HFF-Myc (cell line): ENCODE data around the gene STEEP1.
"Not testable (repeated sequence)": the region's sequence is repeated elsewhere in the genome, so short reads cannot be mapped to it uniquely, and the experiment has no call there.

Experiments
- DNase-seq: peaks from one replicate; pipeline ENCODE4 v3.0.0-alpha.2; 2011; ENCODE audit warnings: low read depth; ENCODE audit errors: extremely low read depth
- H3K4me3 ChIP-seq: replicated peaks from 2 replicates; pipeline ENCODE4 v1.5.1; 2011; ENCODE audit warnings: low read depth, mild to moderate bottlenecking, control low read depth, low read length
- TF ChIP-seq, protein P1 (sequence below): IDR thresholded peaks from 2 replicates; pipeline ENCODE4 v1.5.1; 2012; ENCODE audit warnings: mild to moderate bottlenecking, low read depth, low read length, control low read depth; ENCODE audit errors: missing control alignments

Gene STEEP1

DNA sequence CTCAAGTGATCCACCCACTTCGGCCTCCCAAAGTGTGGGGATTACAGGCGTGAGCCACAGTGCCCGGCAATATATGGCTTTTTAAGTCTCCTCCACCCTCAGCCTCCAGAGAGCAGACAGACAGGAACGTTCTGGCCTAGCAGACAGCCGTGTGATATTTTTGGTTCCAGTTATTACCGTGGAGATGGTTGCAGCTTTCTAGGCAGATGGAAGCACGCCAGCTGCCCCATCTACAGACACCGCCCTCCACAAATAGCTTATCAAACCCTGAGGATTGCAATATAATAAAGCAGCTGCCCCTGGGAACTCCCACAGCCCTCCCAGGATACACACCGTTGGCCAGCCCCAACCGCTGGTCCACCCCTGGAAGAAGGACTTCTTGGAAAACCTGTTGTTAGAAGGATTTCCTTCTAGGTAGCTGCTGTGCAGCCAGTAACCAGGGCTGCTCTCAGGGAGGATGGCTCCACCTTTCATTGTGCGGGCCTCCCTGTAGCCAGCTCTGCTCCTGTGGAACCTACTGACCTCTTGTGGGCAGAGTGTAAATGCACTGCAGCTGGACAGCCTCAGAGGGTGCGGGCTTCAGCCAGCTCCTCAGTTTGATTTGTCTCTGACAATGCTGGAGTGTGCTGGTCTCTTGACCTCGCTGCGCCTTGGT lies 52.9 kb downstream of the STEEP1 start:
- no peak overlapping the region for H3K4me3 ChIP-seq
- TF ChIP-seq, protein P1, sequence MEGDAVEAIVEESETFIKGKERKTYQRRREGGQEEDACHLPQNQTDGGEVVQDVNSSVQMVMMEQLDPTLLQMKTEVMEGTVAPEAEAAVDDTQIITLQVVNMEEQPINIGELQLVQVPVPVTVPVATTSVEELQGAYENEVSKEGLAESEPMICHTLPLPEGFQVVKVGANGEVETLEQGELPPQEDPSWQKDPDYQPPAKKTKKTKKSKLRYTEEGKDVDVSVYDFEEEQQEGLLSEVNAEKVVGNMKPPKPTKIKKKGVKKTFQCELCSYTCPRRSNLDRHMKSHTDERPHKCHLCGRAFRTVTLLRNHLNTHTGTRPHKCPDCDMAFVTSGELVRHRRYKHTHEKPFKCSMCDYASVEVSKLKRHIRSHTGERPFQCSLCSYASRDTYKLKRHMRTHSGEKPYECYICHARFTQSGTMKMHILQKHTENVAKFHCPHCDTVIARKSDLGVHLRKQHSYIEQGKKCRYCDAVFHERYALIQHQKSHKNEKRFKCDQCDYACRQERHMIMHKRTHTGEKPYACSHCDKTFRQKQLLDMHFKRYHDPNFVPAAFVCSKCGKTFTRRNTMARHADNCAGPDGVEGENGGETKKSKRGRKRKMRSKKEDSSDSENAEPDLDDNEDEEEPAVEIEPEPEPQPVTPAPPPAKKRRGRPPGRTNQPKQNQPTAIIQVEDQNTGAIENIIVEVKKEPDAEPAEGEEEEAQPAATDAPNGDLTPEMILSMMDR = peak; percentile 55
- DNase-seq = peak; percentile 21

DNA sequence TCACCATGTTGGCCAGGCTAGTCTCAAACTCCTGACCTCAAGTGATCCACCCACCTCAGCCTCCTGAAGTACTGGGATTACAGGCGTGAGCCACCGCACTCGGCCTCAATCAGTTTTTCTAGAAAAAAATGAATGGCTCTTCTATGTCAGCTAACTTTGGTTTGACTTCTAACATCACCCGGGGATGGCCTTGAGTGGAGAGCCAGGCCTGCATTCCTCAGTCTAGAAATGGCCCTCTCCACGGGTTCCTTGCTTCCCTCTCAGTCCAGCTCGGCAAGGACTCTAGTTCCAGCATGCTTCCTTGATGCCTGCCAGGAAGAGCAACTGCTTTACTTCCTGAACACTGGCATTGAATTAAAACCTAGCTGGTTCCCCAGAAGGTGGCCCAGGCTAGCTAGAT lies 58.0 kb downstream of the STEEP1 start:
- DNase-seq = no peak
- TF ChIP-seq, protein P1 = no peak

DNA sequence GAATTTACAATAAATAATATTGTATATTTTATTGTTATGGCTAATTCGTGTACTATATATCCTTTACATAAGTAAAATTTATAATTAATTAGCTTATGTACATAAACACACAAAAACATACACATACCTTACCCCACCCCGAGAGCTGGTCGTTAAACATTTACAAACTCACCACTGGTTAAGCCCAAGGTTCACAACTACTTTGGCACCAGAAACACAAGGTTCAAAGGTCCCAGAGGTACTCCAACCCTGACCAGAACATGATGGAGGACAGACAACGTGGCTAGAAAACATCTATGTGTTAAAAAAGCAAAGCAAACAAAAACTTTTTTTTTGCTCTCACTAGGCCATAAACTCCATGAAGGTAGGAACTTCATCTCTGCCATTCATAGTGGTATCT lies 59.3 kb downstream of the STEEP1 start:
- no peak for DNase-seq
- H3K4me3 ChIP-seq = no peak overlapping the region
- TF ChIP-seq, protein P1 = no peak

More for the DNA sequence above, 58.0 kb downstream of the STEEP1 start:
- H3K4me3 ChIP-seq = no peak overlapping the region

DNA sequence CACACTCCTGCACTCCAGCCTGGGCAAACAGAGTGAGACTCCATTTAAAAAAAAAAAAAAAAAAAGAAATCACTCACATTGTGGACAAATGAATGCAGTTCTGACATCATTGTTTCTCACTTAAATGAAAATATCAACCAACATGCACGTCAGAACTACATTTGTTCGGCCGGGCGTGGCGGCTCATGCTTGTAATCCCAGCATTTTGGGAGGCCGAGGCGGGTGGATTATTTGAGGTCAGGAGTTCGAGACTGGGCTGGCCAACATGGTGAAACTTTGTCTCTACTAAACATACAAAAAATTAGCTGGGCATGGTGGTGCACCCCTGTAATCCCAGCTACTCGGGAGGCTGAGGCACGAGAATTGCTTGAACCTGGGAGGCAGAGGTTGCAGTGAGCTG lies 60.1 kb downstream of the STEEP1 start:
- not testable (repeated sequence) for DNase-seq

DNA sequence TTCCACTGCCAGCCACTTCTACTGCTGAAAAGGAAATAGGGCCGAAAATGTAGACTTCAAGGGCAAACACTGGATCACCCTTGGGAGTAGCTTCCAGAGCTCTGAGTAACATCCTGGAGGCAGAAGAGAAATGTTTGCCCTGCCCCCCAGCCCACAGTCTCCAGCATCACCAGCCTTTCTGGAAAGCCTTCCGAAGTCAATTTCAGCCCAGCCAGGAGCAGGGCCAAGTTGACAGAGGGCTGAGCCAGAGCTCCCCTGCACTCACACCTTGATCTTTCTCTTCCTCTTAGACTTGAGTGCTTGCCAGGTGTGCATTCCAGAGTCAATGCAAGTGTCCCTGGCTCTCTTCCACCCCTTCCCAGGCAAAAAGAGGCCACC lies 61.7 kb downstream of the STEEP1 start:
- DNase-seq = no peak

More for the DNA sequence above, 60.1 kb downstream of the STEEP1 start:
- not testable (repeated sequence) for H3K4me3 ChIP-seq

DNA sequence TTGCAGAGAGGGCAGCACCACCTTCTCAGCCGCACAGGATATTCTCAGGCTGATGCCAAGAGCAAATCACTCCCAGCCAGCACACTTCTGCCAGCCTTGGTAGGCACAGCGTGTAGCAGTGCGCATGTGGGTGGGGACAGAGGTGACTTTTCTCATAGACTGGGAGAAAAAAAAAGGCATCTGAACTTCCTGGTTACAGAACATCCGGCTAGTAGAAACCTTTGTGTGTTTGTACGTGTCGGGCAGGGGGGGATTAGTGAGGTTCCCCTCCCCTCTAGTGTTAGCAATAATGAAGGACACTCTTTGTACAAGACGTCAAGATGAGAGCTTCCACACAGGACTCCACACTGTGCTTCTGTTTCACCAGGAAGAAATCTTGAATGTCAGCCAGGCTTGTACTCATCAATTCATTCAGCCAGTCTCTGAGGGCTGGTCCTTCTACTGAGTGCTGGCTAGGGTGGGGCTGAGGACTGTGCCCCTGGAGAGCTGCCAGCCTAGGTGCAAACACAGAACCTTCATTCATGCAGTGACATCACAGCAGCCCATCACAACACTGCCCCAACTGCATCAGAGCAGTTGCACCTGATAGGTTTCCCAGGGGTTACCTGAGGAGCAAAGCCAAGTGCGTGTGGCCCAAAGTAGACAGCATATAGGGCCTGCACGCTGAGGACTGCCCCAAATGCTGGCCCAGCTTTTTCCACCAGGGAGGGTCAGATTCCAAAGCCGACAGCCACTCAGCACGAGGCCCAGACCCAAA lies 62.3 kb downstream of the STEEP1 start:
- TF ChIP-seq, protein P1 = no peak
- H3K4me3 ChIP-seq = no peak overlapping the region
- DNase-seq = no peak

More for the DNA sequence above, 61.7 kb downstream of the STEEP1 start:
- TF ChIP-seq, protein P1 = no peak
- H3K4me3 ChIP-seq = no peak overlapping the region

DNA sequence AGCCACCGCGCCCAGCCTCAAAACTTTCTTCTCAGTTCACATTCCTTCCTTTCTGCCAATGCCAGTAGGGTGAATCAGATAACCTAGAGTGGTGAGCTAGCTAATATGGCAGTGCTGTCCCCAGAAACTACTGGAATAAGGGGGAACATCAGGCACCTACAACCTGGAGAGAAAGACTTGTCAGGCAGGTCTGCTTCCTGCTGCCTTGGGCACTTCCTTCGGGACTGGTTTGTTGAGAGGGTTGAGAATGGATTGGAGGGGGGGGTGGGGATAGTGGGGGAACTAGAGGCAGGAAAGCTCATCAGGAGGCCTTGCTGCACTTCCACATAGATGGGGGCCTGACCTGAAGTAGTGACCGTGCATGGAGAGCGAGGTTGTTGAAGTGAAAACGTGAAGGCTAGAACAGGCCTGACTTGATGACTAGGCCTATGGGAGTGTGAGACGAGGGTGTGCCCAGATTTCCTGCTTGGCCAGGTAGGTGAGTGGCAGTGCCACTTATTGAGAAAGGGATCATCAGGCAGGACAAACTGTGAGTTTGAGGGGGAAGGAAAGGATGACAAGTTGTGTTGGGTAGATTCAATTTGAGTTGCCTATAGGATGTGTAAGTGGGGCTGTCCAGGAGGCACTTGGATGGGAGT lies 63.6 kb downstream of the STEEP1 start:
- TF ChIP-seq, protein P1 = no peak
- H3K4me3 ChIP-seq = no peak overlapping the region
- no peak for DNase-seq
